NCI-H146 treated with DMSO at 0.1 percent for 48 hours (cell line): ENCODE results near the gene PLA1A.

Experiments
- DNase-seq: peaks from one replicate; lab custom pipeline; 2025; ENCODE audit not compliant: unreplicated experiment; lab: John Stamatoyannopoulos, UW

Gene PLA1A

DNA sequence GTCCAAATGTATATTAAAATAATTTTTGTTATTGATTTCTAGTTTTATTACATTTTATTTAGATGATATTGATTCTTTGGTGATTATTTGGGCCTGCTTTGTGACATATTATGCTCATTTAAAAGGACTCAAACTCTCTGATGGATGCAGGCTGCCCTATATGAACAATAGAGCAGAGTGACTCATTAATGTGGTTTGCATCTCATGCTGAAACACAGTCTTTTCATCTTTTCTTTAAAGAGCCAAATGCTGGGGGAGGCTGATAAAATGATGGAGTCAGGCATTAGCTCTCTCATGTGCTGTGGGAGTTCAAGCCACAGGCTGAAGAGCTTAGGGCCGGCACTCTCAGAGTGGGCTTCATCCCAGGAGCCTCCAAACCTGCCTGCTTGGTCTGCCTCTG is 7.2 kb downstream of the PLA1A start:
- DNase-seq: no peak

GRCh38 chr3:119608405-119609000 is 10.8 kb downstream of the PLA1A start:
- DNase-seq: no peak

DNA sequence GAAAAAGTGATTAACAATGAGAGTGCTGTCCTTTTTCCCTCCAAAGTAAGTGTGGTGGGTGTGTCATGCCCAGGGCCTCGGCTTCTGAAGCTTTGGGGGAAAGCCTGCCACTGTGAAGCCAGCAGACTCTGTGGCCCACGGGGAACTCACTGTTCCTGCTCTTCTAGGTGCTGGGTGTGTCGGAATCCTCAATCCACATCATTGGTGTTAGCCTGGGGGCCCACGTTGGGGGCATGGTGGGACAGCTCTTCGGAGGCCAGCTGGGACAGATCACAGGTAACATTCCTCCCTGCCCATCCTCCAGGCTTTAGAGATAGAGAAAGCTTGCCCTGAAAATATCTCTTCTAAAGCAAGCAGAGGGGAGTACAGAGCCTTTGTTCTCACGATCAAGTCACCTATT is 11.6 kb downstream of the PLA1A start:
- DNase-seq: no peak

- no peak for DNase-seq
Observed at GRCh38 chr3:119611664-119612063, 14.0 kb downstream of the PLA1A start.

- no peak for DNase-seq
Observed at GRCh38 chr3:119613201-119613600, 15.5 kb downstream of the PLA1A start.

DNA sequence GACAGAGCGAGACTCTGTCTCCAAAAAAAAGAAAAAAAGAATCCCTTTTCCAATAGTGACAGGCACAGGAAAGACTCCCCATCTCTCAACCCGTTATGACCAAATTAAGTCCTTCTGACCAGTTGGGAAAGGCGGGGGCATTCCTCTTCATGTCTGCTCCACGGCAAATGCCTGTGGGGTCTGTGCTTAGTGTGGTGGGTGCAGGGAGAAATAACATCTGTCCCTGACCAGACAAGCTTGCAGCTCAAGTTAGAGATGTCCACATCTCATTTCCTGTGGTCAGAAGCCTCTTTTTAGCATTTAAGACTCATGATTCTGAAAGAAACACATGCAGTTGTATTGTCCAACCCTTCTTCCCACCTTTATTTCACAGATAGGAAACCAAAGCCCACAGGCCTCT is 16.2 kb downstream of the PLA1A start:
- no peak for DNase-seq

DNA sequence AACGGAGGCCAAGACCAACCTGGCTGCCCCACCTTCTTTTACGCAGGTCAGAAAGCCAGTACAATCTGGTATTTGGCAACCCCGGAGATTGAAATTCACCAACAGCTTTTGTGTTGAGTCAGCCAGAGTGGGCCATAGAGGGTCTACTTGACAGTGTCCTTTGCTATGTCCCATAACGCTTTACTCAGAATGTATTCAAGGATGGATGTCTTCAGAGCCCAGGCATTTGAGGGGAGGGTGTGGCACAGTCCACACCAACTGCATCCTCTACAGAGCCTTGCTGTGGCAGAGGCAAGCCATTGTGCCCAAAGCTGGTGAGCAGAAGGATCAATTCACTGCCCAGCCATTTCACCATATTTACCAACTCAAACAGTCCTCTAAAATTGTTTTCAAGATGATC is 18.4 kb downstream of the PLA1A start:
- no peak for DNase-seq

GRCh38 chr3:119619094-119619493 is 21.4 kb downstream of the PLA1A start:
- DNase-seq: no peak

- DNase-seq: no peak
Observed at GRCh38 chr3:119620899-119621298, 23.2 kb downstream of the PLA1A start.

- no peak for DNase-seq
Observed at GRCh38 chr3:119624002-119624720, 26.5 kb downstream of the PLA1A start.

- no peak for DNase-seq
Observed at GRCh38 chr3:119625451-119626153, 27.9 kb downstream of the PLA1A start.

DNA sequence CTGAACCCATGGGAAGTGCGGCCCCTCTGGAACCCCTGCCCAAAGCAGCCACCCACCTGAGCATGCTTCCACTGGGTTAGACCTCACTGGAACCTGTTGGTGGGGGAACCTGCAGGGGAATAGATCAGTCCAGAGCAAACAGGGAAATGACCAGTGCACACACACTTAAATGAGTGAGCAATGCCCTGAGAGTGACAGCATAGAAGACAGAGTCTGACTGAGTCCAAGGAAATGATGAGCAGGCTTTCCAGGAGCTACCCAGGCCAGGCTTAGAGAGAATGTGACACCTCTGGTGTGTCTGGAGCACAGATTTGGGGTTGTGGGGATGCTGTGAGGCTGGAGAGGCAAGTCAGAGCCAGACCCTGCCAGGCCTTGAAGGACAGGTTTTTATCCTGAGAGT is 28.5 kb downstream of the PLA1A start:
- no peak for DNase-seq

GRCh38 chr3:119627461-119627860 is 29.8 kb downstream of the PLA1A start:
- no peak for DNase-seq

GRCh38 chr3:119628390-119628789 is 30.7 kb downstream of the PLA1A start:
- DNase-seq: no peak

DNA sequence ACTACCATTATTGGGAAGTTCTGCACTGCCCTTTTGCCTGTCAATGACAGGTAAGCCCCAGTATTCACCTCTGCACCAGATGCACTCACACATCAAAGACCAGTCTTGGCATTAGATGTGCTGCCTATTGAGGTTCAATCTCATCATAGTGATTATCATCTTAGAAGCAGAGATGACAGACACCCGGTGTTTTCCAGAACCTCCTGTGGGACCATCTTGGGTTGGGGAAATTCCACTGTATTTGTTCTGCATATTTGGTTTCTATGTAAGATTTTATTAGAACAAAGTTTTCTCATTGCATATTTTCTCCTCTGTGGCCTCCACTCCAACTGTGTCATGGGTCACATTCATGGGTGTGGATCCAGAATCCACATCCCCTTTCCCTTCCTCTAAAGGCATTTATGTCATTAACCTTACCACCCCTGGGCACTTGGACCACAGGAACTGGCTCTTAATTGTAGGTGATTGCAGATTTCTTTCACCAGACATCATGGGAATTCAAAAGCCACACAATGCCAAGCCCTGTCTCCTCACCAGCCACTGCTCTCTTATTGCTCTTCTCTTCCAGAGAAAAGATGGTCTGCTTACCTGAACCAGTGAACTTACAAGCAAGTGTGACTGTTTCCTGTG is 31.2 kb downstream of the PLA1A start:
- DNase-seq: no peak

DNA sequence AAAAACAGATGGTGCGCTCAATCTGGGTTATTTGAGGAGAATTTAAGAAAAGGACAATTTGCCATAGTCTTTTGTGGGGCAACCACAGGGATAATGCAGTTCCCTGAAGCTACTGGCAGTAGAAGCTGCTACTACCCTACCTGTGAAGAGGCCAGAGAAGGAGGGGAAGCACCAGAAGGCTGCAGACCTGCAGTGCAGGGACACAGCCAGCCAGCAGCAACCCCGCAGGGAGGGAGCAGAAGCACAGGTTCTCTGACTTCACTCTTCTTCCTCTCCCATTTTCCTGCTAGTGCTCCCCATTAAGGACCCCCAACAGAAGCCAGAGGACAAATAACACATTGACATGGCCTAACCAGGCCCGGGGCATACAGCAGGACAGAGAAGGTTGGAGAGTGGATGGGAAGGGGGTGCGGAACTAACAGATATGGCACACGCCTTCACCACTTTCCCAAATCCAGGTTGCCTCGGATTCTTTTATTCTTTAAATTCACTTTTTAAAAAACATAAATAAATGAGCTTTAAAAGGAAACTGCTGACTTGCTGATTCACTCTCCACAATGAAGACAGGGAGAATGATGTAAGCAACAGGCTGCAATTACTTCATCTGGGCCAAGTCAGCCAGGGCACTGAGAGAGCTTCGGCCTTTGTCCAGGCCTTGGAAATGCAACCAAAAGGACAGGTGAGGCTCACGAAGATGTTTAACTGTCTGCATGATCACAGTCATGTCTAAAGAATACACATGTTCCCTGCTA is 32.6 kb downstream of the PLA1A start:
- DNase-seq: no peak

GRCh38 chr3:119630880-119631329 is 33.2 kb downstream of the PLA1A start:
- no peak for DNase-seq

- no peak for DNase-seq
Observed at GRCh38 chr3:119631516-119631915, 33.8 kb downstream of the PLA1A start.

DNA sequence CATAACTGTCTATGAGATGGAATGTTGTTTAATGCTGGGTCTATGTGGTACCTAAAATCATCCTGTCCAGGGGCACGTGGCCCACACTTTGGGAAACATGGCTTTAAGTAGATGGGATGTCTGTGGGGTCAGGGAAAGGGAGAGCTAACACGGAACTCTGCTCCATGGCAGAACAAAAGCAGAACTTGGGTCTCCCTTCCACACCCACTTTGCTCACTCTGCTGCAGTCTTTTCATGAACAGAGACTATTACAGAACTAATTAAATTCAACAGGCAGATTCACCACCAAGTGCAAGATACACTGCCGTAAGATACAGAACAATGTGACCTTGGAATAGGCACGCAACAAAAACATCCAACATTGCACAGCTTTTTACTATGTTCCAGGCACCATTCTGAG is 34.5 kb downstream of the PLA1A start:
- no peak for DNase-seq

DNA sequence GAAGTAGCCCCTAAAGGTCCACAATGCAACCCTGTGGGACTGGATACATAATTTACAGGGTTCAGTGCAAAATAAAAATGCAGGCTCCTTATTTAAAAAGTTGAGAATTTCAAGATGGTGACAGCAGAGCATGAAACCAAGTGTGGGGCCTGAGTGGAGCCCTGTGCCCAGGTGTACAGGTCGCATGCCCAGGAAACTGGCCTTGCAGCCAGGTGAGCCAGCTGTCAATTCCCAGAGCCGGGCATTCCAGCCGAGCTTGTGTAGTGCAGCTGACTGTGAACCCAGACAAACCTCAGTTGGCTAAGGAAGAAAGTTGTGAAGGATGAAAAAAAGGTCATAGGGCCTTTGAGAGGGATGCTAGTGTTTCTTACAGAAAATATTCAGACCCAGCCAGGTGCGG is 35.1 kb downstream of the PLA1A start:
- DNase-seq: no peak

DNA sequence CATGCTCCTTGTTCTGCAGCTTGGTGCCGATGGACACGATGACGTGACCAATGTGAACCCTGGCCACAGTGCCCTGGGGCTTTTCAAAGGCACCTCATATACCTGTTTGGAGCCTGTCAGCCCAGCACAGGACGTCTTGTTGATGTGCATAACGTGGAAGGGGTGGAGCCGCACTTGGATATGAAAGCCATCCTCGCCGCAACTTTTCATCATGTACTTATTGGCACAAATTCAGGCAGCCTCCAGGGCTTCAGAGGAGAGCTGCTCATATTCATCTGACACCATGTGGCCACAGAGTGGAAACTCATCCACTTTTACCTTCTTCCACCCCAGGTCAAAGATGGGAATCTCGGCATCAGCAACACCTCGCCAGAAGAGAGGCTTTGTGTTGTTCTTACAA is 38.0 kb downstream of the PLA1A start:
- DNase-seq: no peak
